CD14-positive monocyte (primary cell): ENCODE measurements around the gene PLIN4. TPM values are rescaled to one million over a fixed set of nuclear protein-coding genes. Genes with fewer than 3 reads are reported as not detected.
A peak's percentile ranks its signal among the peaks of the same experiment; 100 is the strongest.

Experiments
- DNase-seq, 3 donors: peaks; one replicate each; pipeline ENCODE4 v3.0.0-alpha.2; 2011 to 2022
- H2AFZ ChIP-seq: 2 replicates; pipeline ENCODE4 v1.6.0; 2012; ENCODE audit warnings: mild to moderate bottlenecking, low read depth, low read length, inconsistent platforms; ENCODE audit not compliant: insufficient read depth, poor library complexity, severe bottlenecking
- H3K27ac ChIP-seq, 2 donors: 1 replicate in 1 of 2; 2 replicates in 1 of 2; pipeline ENCODE4 v1.5.1; 2012 to 2013; ENCODE audit warnings: low read length in 2 of 2, control low read depth in 1 of 2, inconsistent platforms in 1 of 2, low read depth in 1 of 2, mild to moderate bottlenecking in 1 of 2
- H3K27me3 ChIP-seq, 2 donors: one replicate each; pipeline versions ENCODE4 v1.6.0 to v1.6.1; 2011 to 2013; ENCODE audit warnings: low read length in 2 of 2; ENCODE audit not compliant: control insufficient read depth in 2 of 2, insufficient read depth in 2 of 2
- H3K36me3 ChIP-seq, 2 donors: replicated peaks in 1 of 2; 1 replicate in 1 of 2; 2 replicates in 1 of 2; pipeline versions ENCODE4 v1.5.1 to v1.6.1; 2012 to 2013; ENCODE audit warnings: low read length in 2 of 2, control low read depth in 1 of 2, inconsistent platforms in 1 of 2, mild to moderate bottlenecking in 1 of 2; ENCODE audit not compliant: insufficient read depth in 2 of 2, control insufficient read depth in 1 of 2
- H3K4me1 ChIP-seq, 2 donors: 1 replicate in 1 of 2; 2 replicates in 1 of 2; pipeline versions ENCODE4 v1.5.1 to v1.6.1; 2012 to 2013; ENCODE audit warnings: low read length in 2 of 2, control low read depth in 1 of 2, inconsistent platforms in 1 of 2, mild to moderate bottlenecking in 1 of 2, moderate library complexity in 1 of 2; ENCODE audit not compliant: insufficient read depth in 2 of 2, control insufficient read depth in 1 of 2
- H3K4me2 ChIP-seq: replicated peaks from 2 replicates; pipeline ENCODE3; 2012; ENCODE audit warnings: low read length, moderate library complexity, mild to moderate bottlenecking; ENCODE audit not compliant: poor library complexity, severe bottlenecking; ENCODE audit errors: extremely low read depth
- H3K4me3 ChIP-seq, 3 experiments: fragments of 200-600 bp in 1 of 3; sonication (generic) in 1 of 3; replicated peaks in 1 of 3; 1 replicate in 2 of 3; 2 replicates in 1 of 3; pipeline ENCODE4 v1.5.1; 2011 to 2013; ENCODE audit warnings: low read length in 3 of 3, mild to moderate bottlenecking in 3 of 3, control low read depth in 2 of 3, low read depth in 2 of 3, inconsistent platforms in 1 of 3, moderate library complexity in 1 of 3
- H3K79me2 ChIP-seq: 2 replicates; pipeline ENCODE4 v1.6.0; 2012; ENCODE audit warnings: mild to moderate bottlenecking, control low read depth, inconsistent platforms, low read length, moderate library complexity; ENCODE audit not compliant: insufficient read depth
- H3K9ac ChIP-seq: 2 replicates; pipeline ENCODE4 v1.6.0; 2017; ENCODE audit warnings: low read length, mild to moderate bottlenecking; ENCODE audit not compliant: insufficient read depth, poor library complexity, severe bottlenecking
- H3K9me3 ChIP-seq, 2 donors: replicated peaks in 1 of 2; 1 replicate in 1 of 2; 2 replicates in 1 of 2; pipeline versions ENCODE4 v1.5.1 to v1.6.1; 2012 to 2013; ENCODE audit warnings: low read length in 2 of 2, control low read depth in 1 of 2; ENCODE audit not compliant: control insufficient read depth in 1 of 2, insufficient read depth in 1 of 2
- H4K20me1 ChIP-seq: 2 replicates; pipeline ENCODE4 v1.6.0; 2012; ENCODE audit warnings: mild to moderate bottlenecking, low read length, control low read depth, moderate library complexity; ENCODE audit not compliant: insufficient read depth
- H3K27ac Mint-ChIP-seq, 7 donors: one replicate each; pipeline ENCODE4 v1.8.0; 2020; ENCODE audit warnings: mild to moderate bottlenecking in 7 of 7, mixed read lengths in 7 of 7, moderate library complexity in 6 of 7, inconsistent platforms in 2 of 7
- H3K27me3 Mint-ChIP-seq, 3 donors: one replicate each; pipeline ENCODE4 v1.8.0; 2021 to 2022; ENCODE audit warnings: low read depth in 3 of 3, mild to moderate bottlenecking in 3 of 3, mixed read lengths in 3 of 3, moderate library complexity in 3 of 3, inconsistent platforms in 1 of 3
- H3K36me3 Mint-ChIP-seq, 2 donors: one replicate each; pipeline ENCODE4 v1.8.0; 2020; ENCODE audit warnings: mixed read lengths in 2 of 2, inconsistent platforms in 1 of 2, mild to moderate bottlenecking in 1 of 2
- H3K4me1 Mint-ChIP-seq: one replicate; pipeline ENCODE4 v1.8.0; 2020; ENCODE audit warnings: mild to moderate bottlenecking, mixed read lengths
- H3K4me3 Mint-ChIP-seq, 2 donors: one replicate each; pipeline ENCODE4 v1.8.0; 2020; ENCODE audit warnings: mild to moderate bottlenecking in 2 of 2, mixed read lengths in 2 of 2, moderate library complexity in 1 of 2
- H3K9me3 Mint-ChIP-seq, 7 donors: one replicate each; pipeline ENCODE4 v1.8.0; 2020 to 2022; ENCODE audit warnings: mixed read lengths in 7 of 7, mild to moderate bottlenecking in 6 of 7, moderate library complexity in 6 of 7, inconsistent platforms in 2 of 7
- CTCF ChIP-seq: fragments of 200-600 bp; IDR thresholded peaks from one replicate; pipeline ENCODE4 v1.8.0; 2022; ENCODE audit warnings: antibody characterized with exemption, mild to moderate bottlenecking
- WGBS: methylation state at CpG from one replicate; pipeline ENCODE4 v1.1.5; 2013; ENCODE audit warnings: missing lambda C conversion rate; ENCODE audit not compliant: insufficient coverage; 5-methylcytosine and 5-hydroxymethylcytosine counted together
- intact Hi-C, 2 donors: fragments of 100-400 bp; cut with micrococcal nuclease; formaldehyde crosslinking; loops; one replicate each; pipeline versions ENCODE4 v1.15.0 to v1.15.1; 2023
- polyA plus RNA-seq, 3 donors: library from polyadenylated mRNA; depleted of rRNA in 1 of 3; unstranded in 2 of 3; stranded (reverse) in 1 of 3; fragments of 300-500 nt in 2 of 3; fragments of >200 nt in 1 of 3; fragmentation: Illumina TruSeq in 2 of 3; gene quantifications; 1 replicate in 2 of 3; 2 replicates in 1 of 3; pipeline ENCODE4 v1.2.3, GENCODE V29; 2012 to 2021

Gene PLIN4
- polyA plus RNA-seq, 3 donors = 0.05 to 0.19 TPM; not detected in 1

- no peaks in the 10 kb centered on the region for H4K20me1 ChIP-seq
- no peak for TF ChIP-seq CTCF
- no peaks in the 10 kb centered on the region for H3K27me3 ChIP-seq
- no peak overlapping the region for H2AFZ ChIP-seq
- Mint-ChIP-seq H3K4me1 (peaks cover 2% of the 10 kb centered on the region), H3K36me3 (no peaks in the 10 kb centered on the region), H3K9me3 (no peaks in the 10 kb centered on the region), H3K27me3 (peaks cover 1 to 8% (median 6%) of the 10 kb centered on the region in 3 donors), H3K27ac (no peak overlapping the region), H3K4me3 (no peak overlapping the region)
- DNase-seq = no peak
- no peaks in the 10 kb centered on the region for H3K9me3 ChIP-seq
- H3K27ac ChIP-seq = no peak overlapping the region
- H3K9ac ChIP-seq = no peak overlapping the region
- peaks cover 0 to 4% of the 10 kb centered on the region in 2 donors for H3K4me1 ChIP-seq
- intact Hi-C loops = loop anchor here in 1 of 2 donors (5.0 to 10.0 kb wide), 2 partner anchors 112 to 261 kb away; partner anchors contain the start of gene TNFAIP8L1
- H3K4me3 ChIP-seq = no peak overlapping the region
- no peak overlapping the region for H3K4me2 ChIP-seq
- no peaks in the 10 kb centered on the region for H3K36me3 ChIP-seq
- 78% methylated on average over 21 of the region's 23 CpGs for WGBS
- H3K79me2 ChIP-seq = no peaks in the 10 kb centered on the region
Measured at GRCh38 chr19:4525563-4526002, 7.3 kb upstream of the PLIN4 start.

GRCh38 chr19:4524808-4525562, 6.7 kb upstream of the PLIN4 start:
- intact Hi-C loops = loop anchor here in 1 of 2 donors (5.0 to 10.0 kb wide), 2 partner anchors 112 to 260 kb away; partner anchors contain the start of gene TNFAIP8L1
- H3K4me2 ChIP-seq = no peak overlapping the region
- peaks cover 0 to 4% of the 10 kb centered on the region in 2 donors for H3K4me1 ChIP-seq
- H3K9me3 ChIP-seq = no peaks in the 10 kb centered on the region
- H3K79me2 ChIP-seq = no peaks in the 10 kb centered on the region
- Mint-ChIP-seq H3K9me3 (peaks cover 0 to under 1% (median 0%) of the 10 kb centered on the region in 7 donors), H3K27ac (peak overlapping the region in 1 of 7 donors; percentile 6), H3K36me3 (no peaks in the 10 kb centered on the region), H3K4me1 (peaks cover 2% of the 10 kb centered on the region), H3K27me3 (peaks cover 0 to 8% (median 4%) of the 10 kb centered on the region in 3 donors), H3K4me3 (no peak overlapping the region)
- TF ChIP-seq CTCF = peak; percentile 83
- no peaks in the 10 kb centered on the region for H4K20me1 ChIP-seq
- no peak overlapping the region for H3K4me3 ChIP-seq
- H3K36me3 ChIP-seq = no peaks in the 10 kb centered on the region
- DNase-seq = peak; percentile 61 to 66 (median 62)
- no peak overlapping the region for H3K9ac ChIP-seq
- H2AFZ ChIP-seq = no peak overlapping the region
- 70% methylated on average over 13 of the region's 23 CpGs for WGBS
- no peaks in the 10 kb centered on the region for H3K27me3 ChIP-seq
- H3K27ac ChIP-seq = no peak overlapping the region
